NCI-H2081 treated with DMSO at 0.1 percent for 48 hours (cell line): ENCODE measurements around the gene DECR2.
"Not testable (repeated sequence)": the region's sequence is repeated elsewhere in the genome, so short reads cannot be mapped to it uniquely, and the experiment has no call there.

Source experiments
- DNase-seq: peaks from one replicate; lab custom pipeline; 2025; lab: John Stamatoyannopoulos, UW

Gene DECR2, protein sequence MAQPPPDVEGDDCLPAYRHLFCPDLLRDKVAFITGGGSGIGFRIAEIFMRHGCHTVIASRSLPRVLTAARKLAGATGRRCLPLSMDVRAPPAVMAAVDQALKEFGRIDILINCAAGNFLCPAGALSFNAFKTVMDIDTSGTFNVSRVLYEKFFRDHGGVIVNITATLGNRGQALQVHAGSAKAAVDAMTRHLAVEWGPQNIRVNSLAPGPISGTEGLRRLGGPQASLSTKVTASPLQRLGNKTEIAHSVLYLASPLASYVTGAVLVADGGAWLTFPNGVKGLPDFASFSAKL

DNA sequence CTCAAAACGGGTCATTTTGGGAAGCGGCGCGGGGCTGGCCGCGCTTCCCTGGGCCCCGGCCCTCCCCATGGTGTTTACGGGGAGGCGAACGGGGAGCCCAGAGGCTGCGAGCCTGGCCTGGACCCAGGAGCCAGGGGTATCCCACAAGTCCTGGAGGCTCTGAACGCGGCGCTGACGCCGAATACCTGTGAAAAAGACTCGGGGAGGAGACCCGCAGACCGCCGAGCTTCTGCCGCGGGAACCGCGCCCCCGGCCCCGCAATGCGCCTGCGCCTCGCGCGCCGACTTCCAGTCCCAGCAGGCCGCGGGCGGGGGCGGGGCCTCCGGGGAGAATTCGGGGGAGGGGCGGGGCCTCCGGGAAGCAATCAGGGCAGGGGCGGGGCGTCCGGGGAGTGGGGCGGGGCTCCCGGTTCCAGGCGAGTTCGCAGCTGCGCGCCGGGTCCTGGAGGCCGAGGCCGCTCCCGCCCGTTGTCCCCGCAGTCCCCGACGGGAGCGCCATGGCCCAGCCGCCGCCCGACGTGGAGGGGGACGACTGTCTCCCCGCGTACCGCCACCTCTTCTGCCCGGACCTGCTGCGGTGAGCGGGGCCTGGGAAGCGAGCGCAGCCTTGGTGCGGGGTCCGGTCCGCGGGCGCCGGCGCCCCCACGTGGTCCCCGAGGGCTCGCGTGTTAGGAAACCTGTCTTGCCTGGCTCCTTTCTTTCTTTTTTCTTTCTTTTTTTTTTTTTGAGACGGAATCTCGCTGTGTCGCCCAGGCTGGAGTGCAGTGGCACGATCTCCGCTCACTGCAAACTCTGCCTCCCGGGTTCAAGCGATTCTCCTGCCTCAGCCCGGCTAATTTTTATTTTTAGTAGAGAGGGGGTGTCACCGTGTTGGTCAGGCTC lies at the start of gene DECR2:
Gene DECR2 (plus strand): TSS at position 418 of the 881 bp plus-strand sequence. CDS start 79 bp downstream, at position 497.
- DNase-seq = no peak

DNA sequence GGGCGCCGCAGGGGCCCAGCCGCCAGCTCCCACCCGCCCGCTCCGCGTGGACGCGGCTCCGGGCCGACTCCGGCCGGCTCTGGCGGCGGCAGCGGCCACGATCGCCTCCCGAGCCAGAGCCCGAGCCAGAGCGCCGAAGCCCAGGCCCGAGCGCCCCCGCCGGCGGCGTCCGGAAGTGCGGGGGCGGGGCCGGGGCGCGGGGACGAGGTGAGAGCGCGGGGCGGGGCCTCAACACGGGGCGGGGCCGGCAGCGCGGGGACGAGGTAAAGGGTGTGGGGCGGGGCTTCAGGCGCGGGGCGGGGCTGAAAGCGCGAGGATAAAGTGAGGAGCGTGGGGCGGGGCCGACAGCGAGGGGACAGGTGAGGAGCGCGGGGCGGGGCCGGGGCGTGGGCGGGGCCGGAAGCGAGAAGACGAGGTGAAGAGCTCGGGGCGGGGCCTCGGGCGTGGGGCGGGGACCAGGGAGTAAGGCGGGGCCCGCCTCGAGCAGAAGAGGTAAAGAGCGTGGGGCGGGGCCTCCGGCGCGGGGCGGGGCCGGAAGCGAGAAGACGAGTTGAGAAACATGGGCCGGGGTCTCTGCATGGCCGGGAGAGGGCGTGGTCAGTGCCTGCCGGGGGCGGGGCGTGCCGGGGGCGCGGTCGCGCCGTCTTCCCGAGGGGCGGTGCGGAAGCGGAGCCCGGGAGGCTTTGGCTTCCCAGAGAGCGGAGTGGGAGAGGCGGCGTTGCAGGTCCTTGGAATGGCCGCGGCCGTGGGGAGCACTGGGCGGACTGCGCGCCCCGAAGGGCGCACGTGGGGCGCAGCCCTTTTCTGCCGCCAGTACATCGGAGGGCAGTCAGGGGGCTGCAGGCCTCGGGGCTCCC lies 48.9 kb upstream of the DECR2 start, which contains the start of gene AXIN1:
Gene AXIN1 (minus strand): TSS at position 177 of the 857 bp plus-strand sequence. CDS start 5,698 bp downstream, outside the sequence.
- DNase-seq = peak; percentile 88

DNA sequence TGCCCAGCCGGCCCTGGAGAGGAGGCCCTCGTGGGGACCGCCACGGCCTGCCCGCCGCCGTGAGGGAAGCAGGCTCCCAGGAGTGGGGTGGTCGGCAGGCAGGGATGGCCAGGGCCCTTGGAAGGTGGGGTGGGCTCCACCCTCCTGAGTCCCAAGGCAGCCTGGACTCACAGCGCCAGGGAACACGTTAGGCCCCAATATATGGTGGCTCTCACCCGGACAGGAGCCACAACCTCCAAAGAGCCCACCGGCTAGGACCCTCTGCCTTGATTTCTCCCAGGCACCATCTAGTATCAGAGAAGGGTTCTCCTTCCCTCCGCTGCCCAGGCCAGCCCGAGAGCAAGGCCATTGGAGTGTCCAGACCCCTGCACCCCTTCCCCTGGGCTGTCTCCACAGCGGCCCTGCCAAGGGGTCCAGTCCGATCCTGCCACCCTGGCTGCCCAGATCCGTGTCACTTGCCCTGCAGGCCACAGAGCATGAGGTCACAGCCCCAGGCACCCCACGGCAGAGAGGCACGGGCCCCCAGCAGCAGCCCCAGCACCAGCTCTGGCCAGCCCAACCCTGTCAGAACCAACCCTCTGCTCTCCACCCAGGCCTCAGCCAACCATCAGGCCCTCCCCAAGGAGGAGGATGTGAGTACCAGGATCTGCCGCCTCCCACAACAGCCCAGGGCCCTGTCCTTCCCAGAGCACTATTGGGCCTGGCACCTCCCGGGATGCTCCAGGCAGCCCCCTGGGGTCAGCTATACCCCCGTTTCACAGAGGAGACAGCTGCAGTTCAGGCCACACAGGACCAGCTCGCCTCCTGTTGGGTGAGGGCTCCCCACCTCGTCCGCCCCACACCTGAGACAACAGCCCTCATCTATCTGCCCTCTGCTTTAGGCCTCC lies 48.0 kb upstream of the DECR2 start:
- no peak for DNase-seq

DNA sequence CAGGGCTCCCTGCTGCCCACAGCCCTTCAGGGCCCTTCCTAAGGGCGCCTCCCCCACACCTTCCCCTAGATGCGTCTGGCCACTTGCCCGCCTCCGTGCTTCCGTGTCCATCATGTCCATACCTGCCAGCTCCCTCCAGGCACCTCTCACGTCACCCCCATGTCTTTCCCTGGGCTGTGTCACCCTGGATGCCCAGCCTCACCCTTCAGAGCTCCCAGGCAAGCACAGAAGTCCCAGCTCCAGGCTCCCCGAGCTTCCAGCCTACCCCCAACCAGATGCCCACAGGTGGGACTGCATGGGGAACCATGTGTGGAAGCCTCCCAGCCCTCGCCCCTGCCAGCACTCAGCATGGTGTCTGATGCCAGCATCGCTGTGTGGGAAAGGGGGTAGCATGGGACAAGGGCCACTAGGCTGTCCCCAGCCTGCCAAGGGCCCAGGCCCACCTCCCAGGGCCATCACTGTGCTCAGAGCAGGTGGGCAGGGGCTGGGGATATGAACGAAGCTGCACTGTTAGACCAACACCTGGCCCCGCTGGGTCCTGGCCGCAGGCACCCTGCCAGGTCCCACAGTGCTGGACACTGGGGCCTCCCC lies 47.3 kb upstream of the DECR2 start:
- DNase-seq = no peak

DNA sequence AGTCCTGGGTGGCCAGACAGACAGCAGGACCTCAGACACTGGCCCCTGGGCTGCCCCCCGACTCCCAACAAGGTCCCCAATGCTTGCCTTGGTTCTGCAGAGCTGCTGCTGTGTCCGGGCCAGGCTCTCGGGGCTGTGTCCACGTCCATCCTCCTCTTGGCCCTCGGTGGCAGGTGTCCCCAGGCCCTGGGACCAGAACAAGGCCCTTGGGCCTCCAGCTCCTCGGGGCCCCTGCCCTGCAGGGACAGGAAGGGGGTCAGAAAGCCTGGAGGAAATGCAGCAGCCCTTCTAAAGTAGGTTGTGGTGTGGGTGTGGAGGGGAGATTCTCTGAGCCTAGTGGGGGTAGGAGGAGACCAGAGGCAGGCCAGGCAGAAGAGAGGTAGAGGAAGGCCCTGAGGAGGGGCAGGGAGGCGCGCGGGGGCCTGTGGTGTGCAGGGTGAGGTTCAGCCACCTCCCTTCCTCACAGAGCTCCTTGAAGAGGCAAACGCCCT lies 46.7 kb upstream of the DECR2 start:
- DNase-seq = no peak

DNA sequence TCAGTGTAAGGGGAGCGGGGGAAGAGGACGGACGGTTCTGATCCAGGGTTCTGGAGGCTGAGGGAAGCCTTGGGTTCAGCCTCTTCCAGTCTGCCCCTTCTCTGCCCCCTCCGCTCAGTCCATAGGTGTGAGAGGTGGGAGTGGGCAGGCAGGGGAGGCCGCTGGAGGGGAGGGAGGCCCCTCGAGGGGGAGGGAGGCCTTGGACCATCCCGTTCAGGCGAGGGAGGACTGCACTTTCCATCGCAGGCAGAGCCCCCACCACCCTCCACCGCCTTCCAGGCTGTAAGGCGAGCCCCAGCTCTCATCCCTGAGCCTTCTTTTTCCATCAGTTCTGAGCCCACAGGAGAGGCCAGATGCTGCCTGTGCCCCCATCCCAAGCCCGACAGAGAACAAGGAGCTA lies 44.9 kb upstream of the DECR2 start:
- DNase-seq = no peak

DNA sequence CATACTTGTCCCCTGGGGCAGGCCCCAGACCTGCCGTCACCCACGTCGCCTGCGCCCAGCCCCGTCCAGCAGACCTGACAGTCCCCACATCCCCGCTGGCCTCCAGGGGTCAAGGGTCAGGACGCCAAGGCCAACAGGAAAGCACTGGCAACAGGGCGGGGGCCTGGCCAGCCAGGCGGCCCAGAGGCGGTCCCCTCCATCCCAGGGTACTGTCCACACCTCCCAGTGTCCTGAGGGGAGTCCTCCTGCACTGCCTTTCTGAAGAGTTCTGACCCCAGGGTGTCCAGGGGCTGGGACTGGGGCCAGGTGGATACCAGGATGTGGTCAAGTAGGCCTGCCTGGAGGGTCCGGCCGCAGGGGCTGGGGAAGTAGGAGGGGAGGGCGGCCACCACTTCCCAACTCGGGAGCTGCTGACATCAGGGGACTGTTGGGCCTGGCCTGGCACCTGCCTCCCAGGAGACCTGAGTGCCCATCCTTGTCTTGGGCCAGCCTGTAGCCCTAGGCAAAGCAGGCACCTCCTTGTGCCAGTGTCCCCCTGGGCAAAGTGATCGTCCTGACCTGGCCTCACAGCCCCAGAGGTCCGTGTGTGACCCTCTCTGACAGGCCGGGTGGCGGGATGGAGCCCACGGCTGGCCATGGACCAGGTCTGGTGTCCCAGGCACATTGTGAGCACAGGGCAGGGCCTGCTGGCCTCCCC lies 42.5 kb upstream of the DECR2 start:
- no peak for DNase-seq

DNA sequence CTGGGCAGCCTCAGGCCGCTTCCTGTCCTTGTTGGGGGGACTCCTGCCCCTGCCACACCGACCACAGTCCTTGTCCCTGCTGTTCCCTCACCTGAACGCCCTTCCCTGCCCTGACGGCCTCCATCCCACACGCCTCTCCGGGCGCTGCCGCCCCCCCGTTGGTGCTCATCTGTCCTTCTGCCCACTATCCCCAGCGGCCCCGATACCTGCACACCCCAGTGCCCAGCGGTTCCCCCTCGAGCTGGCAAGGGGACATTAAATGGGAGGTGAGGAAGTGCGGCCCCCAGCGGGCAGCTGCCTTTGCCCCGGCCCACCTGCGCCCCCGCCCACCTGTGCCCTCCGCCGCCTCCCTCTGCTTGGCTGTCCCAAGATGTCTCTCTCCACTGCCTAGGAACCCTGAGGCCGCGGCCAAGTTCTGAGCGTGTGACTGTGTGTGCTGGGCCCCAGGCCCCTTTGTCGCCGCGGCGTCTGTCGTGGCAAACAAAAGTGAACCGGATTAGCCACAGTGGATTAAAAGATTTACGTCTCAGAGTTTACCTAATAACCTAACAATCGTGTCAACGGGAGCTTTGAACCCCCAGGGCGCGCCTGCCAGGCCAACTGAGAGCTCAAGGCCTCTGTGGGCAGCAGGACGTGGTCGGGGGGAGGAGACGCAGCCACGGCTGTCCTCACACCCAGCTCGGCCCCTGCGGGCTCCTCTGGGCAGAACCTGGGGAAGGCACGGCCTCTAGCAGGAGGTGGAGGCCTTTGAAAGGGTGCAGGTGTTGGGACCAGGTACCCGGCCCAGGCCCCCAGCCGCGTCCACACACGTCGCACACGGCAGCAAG lies 41.6 kb upstream of the DECR2 start:
- no peak for DNase-seq

DNA sequence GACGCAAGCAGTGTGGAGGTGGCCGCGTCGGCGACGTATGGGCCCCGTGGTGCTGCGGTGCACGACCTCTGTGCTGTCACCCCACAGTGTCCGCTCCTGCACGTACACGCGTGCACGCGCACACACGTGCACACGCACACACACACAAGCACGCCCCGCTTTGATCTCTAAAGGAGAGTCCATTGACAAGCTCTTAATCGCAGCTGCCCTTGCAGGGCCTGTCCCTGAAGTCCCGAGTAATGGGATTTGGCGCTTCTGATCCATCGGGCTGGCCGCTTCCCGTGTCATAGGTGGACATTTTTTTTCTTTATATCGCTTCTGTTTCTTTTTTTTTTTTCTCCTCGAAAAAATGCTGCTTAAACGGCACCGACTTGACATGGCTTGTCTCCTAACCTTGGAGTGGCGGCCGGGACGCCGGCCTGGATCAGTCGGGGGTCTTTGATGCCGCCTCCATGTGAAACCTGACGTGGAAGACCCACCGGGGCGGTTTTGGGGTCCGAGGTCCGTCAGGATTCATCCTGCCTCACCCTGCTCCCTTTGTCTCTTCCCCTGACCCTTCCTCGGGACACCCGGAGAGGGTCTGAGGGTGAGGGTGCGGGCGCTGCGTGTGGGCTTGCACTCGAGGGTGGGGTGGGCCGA lies 40.9 kb upstream of the DECR2 start:
- DNase-seq = no peak

DNA sequence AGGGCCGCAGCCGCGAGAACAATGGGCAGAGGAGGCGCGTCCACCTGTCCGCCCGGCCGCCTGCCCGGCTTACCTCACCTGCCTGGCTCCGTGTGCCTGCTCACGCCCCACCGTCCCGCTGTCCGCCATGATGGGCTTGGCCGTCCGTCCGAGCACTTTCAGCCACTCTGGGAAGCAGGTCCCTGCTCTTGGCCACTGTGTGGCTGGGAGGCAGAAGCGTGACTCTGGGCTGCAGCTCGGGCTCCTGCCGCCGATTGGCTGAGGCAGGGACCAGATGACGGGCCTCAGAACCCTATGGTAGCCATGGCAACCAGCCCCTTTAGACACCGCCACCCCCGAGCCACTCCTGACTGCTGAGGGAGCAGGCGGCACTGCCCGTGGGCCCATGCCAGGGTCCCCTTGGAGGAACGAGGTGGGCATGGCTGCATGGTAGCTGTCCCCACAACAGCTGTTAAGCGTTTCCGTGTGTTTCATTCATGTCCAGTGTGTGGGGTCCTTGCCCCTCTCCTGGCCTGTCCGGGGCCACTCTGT lies 40.3 kb upstream of the DECR2 start:
- no peak for DNase-seq

DNA sequence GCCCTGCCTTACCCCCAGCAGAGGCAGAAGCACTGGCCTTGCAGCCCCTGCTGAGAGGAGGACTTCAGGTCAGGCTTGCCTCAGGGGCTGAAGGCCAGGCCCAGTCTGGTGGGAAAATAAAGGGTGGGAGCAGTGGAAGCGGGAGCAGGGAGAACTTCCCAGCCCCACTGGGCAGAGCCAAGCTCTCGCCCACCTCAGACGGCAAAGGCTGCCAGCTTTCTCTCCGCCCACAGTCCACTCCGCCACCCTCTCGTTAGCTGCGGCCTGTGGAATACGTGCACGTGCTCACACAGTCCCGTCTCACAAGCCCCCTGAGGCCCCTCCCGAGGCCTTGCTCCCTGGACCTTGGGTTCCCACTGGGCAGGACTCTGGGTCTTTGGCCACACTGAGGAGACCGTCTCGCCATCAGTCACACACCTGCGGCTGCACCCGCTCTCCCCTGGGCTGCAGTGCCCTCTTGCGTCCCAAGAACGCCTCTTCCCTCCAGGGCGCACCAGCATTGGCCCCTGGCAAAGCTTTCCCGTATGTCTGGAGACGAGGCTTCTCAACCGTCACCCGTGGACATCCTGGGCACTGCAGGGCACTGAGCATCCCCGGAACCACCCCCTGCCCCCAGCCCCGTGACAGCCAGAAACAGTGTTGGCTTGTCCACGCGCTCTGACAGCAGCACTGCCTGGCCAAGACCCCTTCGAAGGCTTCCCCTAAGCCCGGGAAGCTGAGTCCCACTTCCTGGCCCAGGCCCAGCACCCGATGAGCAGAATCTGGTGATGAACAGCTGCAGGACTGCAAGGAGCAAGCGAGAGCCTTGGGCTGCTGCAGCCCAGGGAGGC lies 39.6 kb upstream of the DECR2 start:
- DNase-seq = no peak

DNA sequence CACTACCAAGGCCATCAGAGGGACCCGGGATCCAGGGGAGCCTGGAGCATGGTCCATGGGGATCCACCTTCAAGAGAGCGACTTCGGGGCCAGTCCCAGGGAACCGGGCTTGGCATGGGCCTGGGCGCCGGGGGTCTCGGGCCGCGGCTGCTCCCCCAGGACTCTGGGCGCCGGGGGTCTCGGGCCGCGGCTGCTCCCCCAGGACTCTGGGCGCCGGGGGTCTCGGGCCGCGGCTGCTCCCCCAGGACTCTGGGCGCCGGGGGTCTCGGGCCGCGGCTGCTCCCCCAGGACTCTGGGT lies 39.0 kb upstream of the DECR2 start:
- not testable (repeated sequence) for DNase-seq

DNA sequence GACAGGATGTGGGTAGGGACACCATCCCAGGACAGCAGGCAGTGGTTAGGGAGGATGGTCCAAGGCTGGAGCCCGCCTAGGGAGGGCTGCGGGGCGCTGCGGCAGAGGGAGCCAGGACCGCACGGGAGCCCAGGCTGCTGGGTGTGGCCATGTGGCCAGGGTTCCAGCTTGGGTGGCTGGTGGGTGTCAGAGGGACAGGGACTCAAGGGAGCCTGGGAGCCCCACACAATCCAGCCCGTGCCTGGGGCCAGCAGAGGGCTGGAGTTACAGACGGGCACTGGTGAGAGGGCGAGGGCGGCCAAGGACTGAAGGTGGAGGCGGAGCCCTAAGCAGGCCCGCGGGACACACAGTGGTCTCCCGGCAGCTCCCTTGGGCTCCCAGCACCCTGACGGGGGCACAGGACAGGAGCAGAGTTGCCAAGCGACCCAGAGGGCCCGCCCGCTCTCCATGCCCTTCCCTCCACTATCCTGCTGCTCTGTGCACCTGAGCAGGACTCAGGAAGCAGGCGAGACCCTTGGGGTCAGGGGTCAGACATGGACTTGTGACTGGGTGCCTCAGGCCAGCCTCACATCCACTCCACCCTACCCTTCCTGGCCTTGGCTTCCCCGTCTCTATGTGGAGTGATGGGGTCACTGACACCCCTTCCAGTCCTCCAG lies 38.4 kb upstream of the DECR2 start:
- no peak for DNase-seq

DNA sequence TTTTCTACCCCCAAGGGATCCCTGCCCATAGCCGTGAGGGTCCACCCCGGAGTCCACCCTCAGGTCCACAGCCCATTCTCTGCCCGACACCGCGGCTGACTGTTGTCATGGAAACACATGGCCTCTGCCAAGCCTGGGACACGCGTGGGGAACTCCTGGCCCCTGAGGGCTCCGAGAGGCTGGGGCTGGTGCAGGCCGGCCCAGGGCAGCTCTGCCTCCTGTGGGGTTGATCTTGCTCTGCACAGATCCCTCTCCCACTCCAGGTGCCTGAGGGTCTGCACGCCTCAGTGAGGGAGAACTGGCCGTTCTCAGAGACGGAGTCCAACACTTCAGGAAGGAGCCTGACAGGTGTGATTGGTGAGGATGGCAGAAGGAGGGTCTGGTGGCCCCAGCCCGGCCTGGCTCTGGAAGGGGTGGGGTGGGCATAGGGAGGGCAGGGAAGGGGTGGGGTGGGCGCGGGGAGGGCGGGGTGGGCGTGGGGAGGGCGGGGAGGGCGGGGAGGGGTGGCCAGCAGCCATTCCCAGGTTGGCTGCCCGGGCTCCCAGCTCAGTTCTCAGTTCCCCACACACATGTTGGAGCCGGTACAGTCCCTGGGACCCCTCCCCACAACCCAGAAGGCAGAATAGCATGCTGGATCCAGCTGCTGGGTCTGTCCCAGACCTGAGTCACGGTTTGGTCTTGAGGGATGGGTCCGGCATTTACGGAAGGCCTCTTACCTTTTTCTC lies 37.8 kb upstream of the DECR2 start:
- DNase-seq = no peak

DNA sequence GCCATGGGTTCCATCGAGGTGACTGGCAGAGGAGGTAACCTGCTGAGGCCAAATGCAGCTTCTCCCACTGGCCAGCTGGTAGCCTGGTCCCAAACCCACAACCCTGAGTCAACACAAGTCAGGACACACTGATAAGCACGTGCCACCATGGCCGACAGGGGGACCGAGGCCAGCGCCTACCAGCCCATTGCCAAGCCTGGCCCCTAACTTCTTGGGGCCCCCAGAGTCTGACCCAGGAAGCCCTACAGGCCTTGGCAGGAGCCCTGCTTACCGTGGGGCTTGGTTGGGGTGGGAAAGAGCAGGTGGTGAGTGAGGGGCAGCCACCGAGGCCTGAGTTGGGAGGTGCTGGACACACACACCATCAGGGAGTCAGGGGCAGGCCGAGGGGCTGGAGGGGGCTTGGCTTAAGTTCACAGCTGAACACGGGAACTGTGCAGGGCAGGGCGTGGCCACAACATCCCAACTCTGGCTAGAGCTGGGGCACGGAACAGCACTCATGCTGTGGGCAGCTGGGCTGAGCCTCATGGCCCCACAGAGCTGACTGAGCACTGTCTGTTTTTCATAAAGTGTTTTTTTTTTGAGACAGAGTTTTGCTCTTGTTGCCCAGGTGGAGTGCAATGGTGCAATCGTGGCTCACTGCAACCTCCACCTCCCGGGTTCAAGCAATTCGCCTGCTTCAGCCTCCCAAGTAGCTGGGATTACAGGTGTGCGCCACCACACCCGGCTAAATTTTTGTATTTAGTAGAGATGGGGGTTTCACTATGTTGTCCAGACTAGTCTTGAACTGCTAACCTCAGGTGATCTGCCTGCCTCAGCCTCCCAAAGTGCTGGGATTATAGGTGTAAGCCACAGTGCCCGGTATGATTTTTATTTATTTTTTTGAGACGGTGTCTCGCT lies 36.8 kb upstream of the DECR2 start:
- DNase-seq = no peak
